Ovary (tissue), 3 donors: ENCODE results near the gene HIP1.

ENCODE experiments used
- EP300 ChIP-seq: sonication (generic); formaldehyde crosslinking; IDR thresholded peaks from one replicate; pipeline ENCODE4 v1.6.1; 2017; ENCODE audit warnings: antibody characterized with exemption
- POLR2A ChIP-seq: fragments of 450-650 bp; IDR thresholded peaks from one replicate; pipeline ENCODE4 v1.6.1; 2017; ENCODE audit warnings: antibody characterized with exemption, mild to moderate bottlenecking, moderate library complexity
- TF ChIP-seq, protein P1 (sequence below), 3 donors: fragments of 450-650 bp in 2 of 3; fragments of 200-600 bp in 1 of 3; IDR thresholded peaks; one replicate each; pipeline versions ENCODE4 v1.5.1 to v1.8.0; 2016 to 2022; ENCODE audit warnings: antibody characterized with exemption in 3 of 3, mild to moderate bottlenecking in 1 of 3
- donor health status: DM: no; HTN: no; CAD: no.

DNA sequence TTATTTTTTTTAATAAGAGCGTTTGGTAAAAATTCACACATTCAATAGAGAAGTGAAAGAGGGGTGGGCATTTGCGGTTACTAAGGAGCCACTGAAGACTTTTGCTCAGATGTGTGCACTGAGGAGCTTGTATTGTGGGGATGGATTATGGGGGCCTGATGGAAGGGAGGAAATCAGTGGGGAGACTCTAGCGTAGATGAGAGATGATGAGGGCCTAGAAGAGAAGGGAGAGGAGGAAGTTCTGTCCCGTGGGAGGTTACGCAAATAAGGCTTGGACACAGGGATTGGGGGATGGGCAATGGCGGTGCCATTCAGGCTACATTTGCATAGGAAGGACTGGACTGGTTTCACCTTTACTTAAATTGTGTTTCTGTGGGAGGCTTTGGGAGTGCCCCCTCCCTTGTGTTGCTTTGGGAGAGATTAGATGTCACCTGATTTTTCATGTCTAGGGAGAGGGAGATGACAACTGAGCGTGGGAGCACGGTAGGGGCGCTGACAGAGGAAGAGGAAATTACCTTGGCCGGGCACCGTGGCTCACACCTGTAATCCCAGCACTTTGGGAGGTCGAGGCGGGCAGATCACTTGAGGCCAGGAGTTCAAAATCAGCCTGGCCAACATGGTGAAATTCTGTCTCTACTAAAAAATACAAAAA, 2.2 kb upstream of the HIP1 start:
- TF ChIP-seq, protein P1, sequence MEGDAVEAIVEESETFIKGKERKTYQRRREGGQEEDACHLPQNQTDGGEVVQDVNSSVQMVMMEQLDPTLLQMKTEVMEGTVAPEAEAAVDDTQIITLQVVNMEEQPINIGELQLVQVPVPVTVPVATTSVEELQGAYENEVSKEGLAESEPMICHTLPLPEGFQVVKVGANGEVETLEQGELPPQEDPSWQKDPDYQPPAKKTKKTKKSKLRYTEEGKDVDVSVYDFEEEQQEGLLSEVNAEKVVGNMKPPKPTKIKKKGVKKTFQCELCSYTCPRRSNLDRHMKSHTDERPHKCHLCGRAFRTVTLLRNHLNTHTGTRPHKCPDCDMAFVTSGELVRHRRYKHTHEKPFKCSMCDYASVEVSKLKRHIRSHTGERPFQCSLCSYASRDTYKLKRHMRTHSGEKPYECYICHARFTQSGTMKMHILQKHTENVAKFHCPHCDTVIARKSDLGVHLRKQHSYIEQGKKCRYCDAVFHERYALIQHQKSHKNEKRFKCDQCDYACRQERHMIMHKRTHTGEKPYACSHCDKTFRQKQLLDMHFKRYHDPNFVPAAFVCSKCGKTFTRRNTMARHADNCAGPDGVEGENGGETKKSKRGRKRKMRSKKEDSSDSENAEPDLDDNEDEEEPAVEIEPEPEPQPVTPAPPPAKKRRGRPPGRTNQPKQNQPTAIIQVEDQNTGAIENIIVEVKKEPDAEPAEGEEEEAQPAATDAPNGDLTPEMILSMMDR (IDR thresholded peaks at IDR 0.05), result no peak
- no peak for TF ChIP-seq POLR2A
- TF ChIP-seq EP300, result no peak
